GM21825 (cell line): ENCODE data around the gene MTUS2.
"Not testable (repeated sequence)": the region's sequence is repeated elsewhere in the genome, so short reads cannot be mapped to it uniquely, and the experiment has no call there.

Experiments
- ATAC-seq: cut with Tn5 transposase; IDR thresholded peaks from one replicate; pipeline ENCODE4 v1.9.1; 2021; ENCODE audit warnings: mild to moderate bottlenecking, moderate library complexity; ENCODE audit not compliant: unreplicated experiment

The MTUS2 gene

GRCh38 chr13:29156136-29156535 is 336.0 kb downstream of the MTUS2 start:
- no peak for ATAC-seq

GRCh38 chr13:29159871-29160270 is 339.7 kb downstream of the MTUS2 start:
- no peak for ATAC-seq

- no peak for ATAC-seq
Observed at GRCh38 chr13:29160862-29161261, 340.7 kb downstream of the MTUS2 start.

GRCh38 chr13:29161676-29162075 is 341.5 kb downstream of the MTUS2 start:
- no peak for ATAC-seq

GRCh38 chr13:29162638-29163235 is 342.6 kb downstream of the MTUS2 start:
- ATAC-seq, result no peak

GRCh38 chr13:29164116-29164515 is 344.0 kb downstream of the MTUS2 start:
- ATAC-seq, result no peak

GRCh38 chr13:29165216-29165615 is 345.1 kb downstream of the MTUS2 start:
- ATAC-seq, result no peak

- no peak for ATAC-seq
Observed at GRCh38 chr13:29165840-29166239, 345.7 kb downstream of the MTUS2 start.

- ATAC-seq, result no peak
Observed at GRCh38 chr13:29170436-29171082, 350.4 kb downstream of the MTUS2 start.

- ATAC-seq, result no peak
Observed at GRCh38 chr13:29171244-29171643, 351.1 kb downstream of the MTUS2 start.

- ATAC-seq, result no peak
Observed at GRCh38 chr13:29174093-29174492, 354.0 kb downstream of the MTUS2 start.

- ATAC-seq, result no peak
Observed at GRCh38 chr13:29175250-29175873, 355.2 kb downstream of the MTUS2 start.

GRCh38 chr13:29180055-29180454 is 359.9 kb downstream of the MTUS2 start:
- no peak for ATAC-seq

GRCh38 chr13:29182216-29182615 is 362.1 kb downstream of the MTUS2 start:
- no peak for ATAC-seq

- no peak for ATAC-seq
Observed at GRCh38 chr13:29185926-29186325, 365.8 kb downstream of the MTUS2 start.

- ATAC-seq, result no peak
Observed at GRCh38 chr13:29187584-29187983, 367.4 kb downstream of the MTUS2 start.

GRCh38 chr13:29190298-29190697 is 370.2 kb downstream of the MTUS2 start:
- ATAC-seq, result no peak

- ATAC-seq, result no peak
Observed at GRCh38 chr13:29193083-29193482, 372.9 kb downstream of the MTUS2 start.

- no peak for ATAC-seq
Observed at GRCh38 chr13:29195456-29195855, 375.3 kb downstream of the MTUS2 start.

- ATAC-seq, result peak; percentile 92
Observed at GRCh38 chr13:29196409-29197074, 376.4 kb downstream of the MTUS2 start.

- ATAC-seq, result not testable (repeated sequence)
Observed at GRCh38 chr13:29202753-29203152, 382.6 kb downstream of the MTUS2 start.

GRCh38 chr13:29204651-29205050 is 384.5 kb downstream of the MTUS2 start:
- no peak for ATAC-seq
